ENCODE measurements around the gene RPL36.

The RPL36 gene

GRCh38 chr19:5706876-5707573, 16.9 kb downstream of the RPL36 start:
- DNase-seq = no peak

GRCh38 chr19:5707576-5708575, 17.8 kb downstream of the RPL36 start:
- no peak overlapping the region for H3K27ac ChIP-seq
- DNase-seq = no peak
- peaks cover 51 to 99% (median 88%) of the 10 kb centered on the region in 3 donors for H3K36me3 ChIP-seq
- no peaks in the 10 kb centered on the region for H3K27me3 ChIP-seq
- H3K4me1 ChIP-seq = no peaks in the 10 kb centered on the region
- TF ChIP-seq CTCF (IDR thresholded peaks at IDR 0.05) = no peak
- H3K9me3 ChIP-seq = no peaks in the 10 kb centered on the region
- no peak overlapping the region for H3K4me3 ChIP-seq
- intact Hi-C loops (cut with DNase I; ENCODE audit: low total_unique reads) = no loop called here

More at GRCh38 chr19:5706876-5707573, 16.9 kb downstream of the RPL36 start:
- H3K27me3 ChIP-seq = no peaks in the 10 kb centered on the region
- intact Hi-C loops (cut with DNase I; ENCODE audit: low total_unique reads) = no loop called here
- no peak overlapping the region for H3K4me3 ChIP-seq
- H3K4me1 ChIP-seq = no peaks in the 10 kb centered on the region
- no peaks in the 10 kb centered on the region for H3K9me3 ChIP-seq
- peaks cover 43 to 94% (median 83%) of the 10 kb centered on the region in 3 donors for H3K36me3 ChIP-seq
- TF ChIP-seq CTCF (IDR thresholded peaks at IDR 0.05) = no peak
- no peak overlapping the region for H3K27ac ChIP-seq

- Histone ChIP-seq H3K27ac (no peak overlapping the region), H3K36me3 (peaks cover 40 to 82% (median 73%) of the 10 kb centered on the region in 3 donors), H3K4me1 (no peaks in the 10 kb centered on the region), H3K9me3 (no peaks in the 10 kb centered on the region), H3K4me3 (no peak overlapping the region), H3K27me3 (no peaks in the 10 kb centered on the region)
- DNase-seq = no peak
- intact Hi-C loops (cut with DNase I; ENCODE audit: low total_unique reads) = no loop called here
- TF ChIP-seq CTCF (IDR thresholded peaks at IDR 0.05) = no peak
Measured at GRCh38 chr19:5711025-5711424, 20.9 kb downstream of the RPL36 start.

- H3K36me3 ChIP-seq = peaks cover 40 to 75% (median 66%) of the 10 kb centered on the region in 3 donors
- H3K27ac ChIP-seq = no peak overlapping the region
- H3K27me3 ChIP-seq = no peaks in the 10 kb centered on the region
- no peak for TF ChIP-seq CTCF (IDR thresholded peaks at IDR 0.05)
- intact Hi-C loops (cut with DNase I; ENCODE audit: low total_unique reads) = no loop called here
- DNase-seq = no peak
- no peaks in the 10 kb centered on the region for H3K4me1 ChIP-seq
- H3K4me3 ChIP-seq = no peak overlapping the region
- no peaks in the 10 kb centered on the region for H3K9me3 ChIP-seq
Measured at GRCh38 chr19:5711713-5712161, 21.6 kb downstream of the RPL36 start.

- no peak overlapping the region for H3K4me3 ChIP-seq
- H3K9me3 ChIP-seq = no peaks in the 10 kb centered on the region
- H3K4me1 ChIP-seq = peaks cover 0 to 11% (median 7%) of the 10 kb centered on the region in 4 donors
- H3K27ac ChIP-seq = no peak overlapping the region
- TF ChIP-seq CTCF (IDR thresholded peaks at IDR 0.05) = no peak
- no peaks in the 10 kb centered on the region for H3K27me3 ChIP-seq
- intact Hi-C loops (cut with DNase I; ENCODE audit: low total_unique reads) = no loop called here
- peaks cover 29 to 66% (median 51%) of the 10 kb centered on the region in 3 donors for H3K36me3 ChIP-seq
- DNase-seq = no peak
Measured at GRCh38 chr19:5713228-5713627, 23.1 kb downstream of the RPL36 start.
